Sigmoid colon (tissue), 4 donors: ENCODE measurements around the gene LIMK2.
"Not testable (repeated sequence)": the region's sequence is repeated elsewhere in the genome, so short reads cannot be mapped to it uniquely, and the experiment has no call there.

Experiments
- POLR2A ChIP-seq, 2 donors: fragments of 450-650 bp; IDR thresholded peaks; one replicate each; pipeline ENCODE4 v1.6.1; 2016; ENCODE audit warnings: antibody characterized with exemption in 2 of 2, mild to moderate bottlenecking in 2 of 2, moderate library complexity in 2 of 2
- POLR2AphosphoS5 ChIP-seq, 4 donors: sonication (generic); formaldehyde crosslinking; IDR thresholded peaks; one replicate each; pipeline ENCODE4 v1.6.1; 2017; ENCODE audit warnings: antibody characterized with exemption in 4 of 4
- TF ChIP-seq, protein P1 (sequence below), 4 experiments: fragments of 450-650 bp in 3 of 4; fragments of 200-600 bp in 1 of 4; IDR thresholded peaks; one replicate each; pipeline ENCODE4 v1.5.1; 2016 to 2019; ENCODE audit warnings: antibody characterized with exemption in 4 of 4, mild to moderate bottlenecking in 3 of 4, moderate library complexity in 2 of 4

DNA sequence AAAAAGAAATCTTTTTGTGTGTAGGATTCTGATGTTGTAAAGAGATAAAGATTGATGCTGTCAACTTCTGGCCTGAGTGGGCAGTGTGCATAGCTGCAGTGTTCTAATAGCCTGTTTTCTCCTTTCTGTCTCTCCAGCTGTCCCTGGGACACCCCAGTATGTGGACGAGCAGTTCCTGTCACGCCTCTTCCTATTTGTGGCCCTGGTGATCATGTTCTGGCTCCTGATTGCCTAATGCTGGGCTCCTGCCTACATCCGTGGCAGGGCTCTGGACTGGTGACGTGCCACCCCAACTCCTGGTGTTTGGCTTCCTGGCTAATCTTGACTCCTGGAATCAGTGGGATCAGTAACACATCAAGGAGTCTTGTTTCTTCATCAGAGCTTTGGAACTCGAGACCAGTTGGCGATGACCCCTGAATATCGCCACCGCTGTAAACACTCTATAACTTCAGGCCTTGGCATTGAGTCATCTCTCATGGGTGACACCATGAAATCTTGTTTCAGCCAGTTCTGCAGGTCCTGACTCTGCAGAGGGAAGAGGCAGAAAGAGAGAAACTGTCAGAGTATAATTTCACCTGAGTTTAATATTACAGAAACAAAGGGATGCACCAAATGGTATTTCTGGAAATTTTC is 7.6 kb upstream of the LIMK2 start:
- TF ChIP-seq, protein P1, sequence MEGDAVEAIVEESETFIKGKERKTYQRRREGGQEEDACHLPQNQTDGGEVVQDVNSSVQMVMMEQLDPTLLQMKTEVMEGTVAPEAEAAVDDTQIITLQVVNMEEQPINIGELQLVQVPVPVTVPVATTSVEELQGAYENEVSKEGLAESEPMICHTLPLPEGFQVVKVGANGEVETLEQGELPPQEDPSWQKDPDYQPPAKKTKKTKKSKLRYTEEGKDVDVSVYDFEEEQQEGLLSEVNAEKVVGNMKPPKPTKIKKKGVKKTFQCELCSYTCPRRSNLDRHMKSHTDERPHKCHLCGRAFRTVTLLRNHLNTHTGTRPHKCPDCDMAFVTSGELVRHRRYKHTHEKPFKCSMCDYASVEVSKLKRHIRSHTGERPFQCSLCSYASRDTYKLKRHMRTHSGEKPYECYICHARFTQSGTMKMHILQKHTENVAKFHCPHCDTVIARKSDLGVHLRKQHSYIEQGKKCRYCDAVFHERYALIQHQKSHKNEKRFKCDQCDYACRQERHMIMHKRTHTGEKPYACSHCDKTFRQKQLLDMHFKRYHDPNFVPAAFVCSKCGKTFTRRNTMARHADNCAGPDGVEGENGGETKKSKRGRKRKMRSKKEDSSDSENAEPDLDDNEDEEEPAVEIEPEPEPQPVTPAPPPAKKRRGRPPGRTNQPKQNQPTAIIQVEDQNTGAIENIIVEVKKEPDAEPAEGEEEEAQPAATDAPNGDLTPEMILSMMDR (IDR thresholded peaks at IDR 0.05): not testable (repeated sequence)
- not testable (repeated sequence) for TF ChIP-seq POLR2AphosphoS5, POLR2A (IDR thresholded peaks at IDR 0.05)
